MCF 10A (cell line): Measurements from ENCODE around the gene FAM20B. TPM values are rescaled to one million over a fixed set of nuclear protein-coding genes. Genes with fewer than 3 reads are reported as not detected.

Experiments used
- BruUV-seq: library from RNA; stranded (reverse); fragments of 400-500 nt; replicated peaks from 2 replicates; lab custom pipeline; 2021; lab: Mats Ljungman, UMichigan
- CTCF ChIA-PET: fragments of 300-600 bp; sonication (Branson Sonifier 250); formaldehyde crosslinking; extraction: SDS; loops from one replicate; lab custom pipeline; 2021; ENCODE audit warnings: antibody characterized with exemption, inconsistent platforms; lab: Yijun Ruan, JAX
- POLR2A ChIA-PET: fragments of 300-600, 350-650 bp; sonication (Branson Sonifier 250); formaldehyde crosslinking; extraction: SDS; loops from one replicate; lab custom pipeline; 2020; ENCODE audit warnings: antibody characterized with exemption, inconsistent platforms; lab: Yijun Ruan, JAX
- DNase-seq: peaks from one replicate; pipeline ENCODE4 v3.0.0-alpha.2; 2018; ENCODE audit not compliant: unreplicated experiment
- H3K27ac Mint-ChIP-seq: one replicate; pipeline ENCODE4 v1.8.0; 2022; ENCODE audit warnings: mild to moderate bottlenecking, low read depth, mixed read lengths; ENCODE audit not compliant: unreplicated experiment
- H3K27me3 Mint-ChIP-seq: one replicate; pipeline ENCODE4 v1.8.0; 2022; ENCODE audit warnings: mixed read lengths; ENCODE audit not compliant: insufficient read depth, unreplicated experiment
- H3K36me3 Mint-ChIP-seq: one replicate; pipeline ENCODE4 v1.8.0; 2022; ENCODE audit warnings: mild to moderate bottlenecking, moderate library complexity, mixed read lengths; ENCODE audit not compliant: insufficient read depth, unreplicated experiment
- H3K4me1 Mint-ChIP-seq: one replicate; pipeline ENCODE4 v1.8.0; 2022; ENCODE audit warnings: mixed read lengths; ENCODE audit not compliant: insufficient read depth, unreplicated experiment
- H3K4me3 Mint-ChIP-seq: one replicate; pipeline ENCODE4 v1.8.0; 2022; ENCODE audit warnings: mild to moderate bottlenecking, moderate library complexity, mixed read lengths; ENCODE audit not compliant: unreplicated experiment
- H3K9me3 Mint-ChIP-seq: one replicate; pipeline ENCODE4 v1.8.0; 2022; ENCODE audit warnings: mixed read lengths; ENCODE audit not compliant: unreplicated experiment
- CTCF ChIP-seq: fragments of 200-600 bp; IDR thresholded peaks from one replicate; pipeline ENCODE4 v1.8.0; 2022; ENCODE audit warnings: antibody characterized with exemption, mild to moderate bottlenecking; ENCODE audit not compliant: unreplicated experiment
- intact Hi-C: fragments of 100-400 bp; cut with micrococcal nuclease; formaldehyde crosslinking; loops from 2 replicates; pipeline ENCODE4 v1.14.1; 2022
- total RNA-seq: library from RNA; stranded (reverse); gene quantifications from 2 replicates; pipeline ENCODE4 v1.2.3, GENCODE V29; 2022

Gene FAM20B
- total RNA-seq, 1 experiment from 2014 or later = 45.0 TPM

- intact Hi-C loops = no loop called here
- no peak for DNase-seq
- TF ChIP-seq CTCF = no peak
- POLR2A ChIA-PET = no interaction called here
- Mint-ChIP-seq H3K27ac (no peak overlapping the region), H3K9me3 (no peaks in the 10 kb centered on the region), H3K27me3 (no peaks in the 10 kb centered on the region), H3K4me1 (peaks cover 5% of the 10 kb centered on the region), H3K4me3 (no peak overlapping the region), H3K36me3 (peaks cover 19% of the 10 kb centered on the region)
- no TSS peak for BruUV-seq
- CTCF ChIA-PET = no interaction called here
These were observed 27.8 kb downstream of the FAM20B start for GRCh38 chr1:179053486-179053885.

- TF ChIP-seq CTCF = no peak
- no peak overlapping the region for H3K4me3 Mint-ChIP-seq
- BruUV-seq = no TSS peak
- ChIA-PET POLR2A (no interaction called here), CTCF (interaction anchor here (0.6 kb wide), 2 partner anchors 366 to 787 kb away, joined by 3 to 4 read pairs; no protein-coding TSS in a partner anchor)
- DNase-seq = no peak
- peaks cover 13% of the 10 kb centered on the region for H3K4me1 Mint-ChIP-seq
- no peaks in the 10 kb centered on the region for H3K27me3 Mint-ChIP-seq
- intact Hi-C loops = no loop called here
- H3K36me3 Mint-ChIP-seq = peaks cover 19% of the 10 kb centered on the region
- H3K27ac Mint-ChIP-seq = no peak overlapping the region
- no peaks in the 10 kb centered on the region for H3K9me3 Mint-ChIP-seq
These were observed 30.2 kb downstream of the FAM20B start for GRCh38 chr1:179055937-179056336.

DNA sequence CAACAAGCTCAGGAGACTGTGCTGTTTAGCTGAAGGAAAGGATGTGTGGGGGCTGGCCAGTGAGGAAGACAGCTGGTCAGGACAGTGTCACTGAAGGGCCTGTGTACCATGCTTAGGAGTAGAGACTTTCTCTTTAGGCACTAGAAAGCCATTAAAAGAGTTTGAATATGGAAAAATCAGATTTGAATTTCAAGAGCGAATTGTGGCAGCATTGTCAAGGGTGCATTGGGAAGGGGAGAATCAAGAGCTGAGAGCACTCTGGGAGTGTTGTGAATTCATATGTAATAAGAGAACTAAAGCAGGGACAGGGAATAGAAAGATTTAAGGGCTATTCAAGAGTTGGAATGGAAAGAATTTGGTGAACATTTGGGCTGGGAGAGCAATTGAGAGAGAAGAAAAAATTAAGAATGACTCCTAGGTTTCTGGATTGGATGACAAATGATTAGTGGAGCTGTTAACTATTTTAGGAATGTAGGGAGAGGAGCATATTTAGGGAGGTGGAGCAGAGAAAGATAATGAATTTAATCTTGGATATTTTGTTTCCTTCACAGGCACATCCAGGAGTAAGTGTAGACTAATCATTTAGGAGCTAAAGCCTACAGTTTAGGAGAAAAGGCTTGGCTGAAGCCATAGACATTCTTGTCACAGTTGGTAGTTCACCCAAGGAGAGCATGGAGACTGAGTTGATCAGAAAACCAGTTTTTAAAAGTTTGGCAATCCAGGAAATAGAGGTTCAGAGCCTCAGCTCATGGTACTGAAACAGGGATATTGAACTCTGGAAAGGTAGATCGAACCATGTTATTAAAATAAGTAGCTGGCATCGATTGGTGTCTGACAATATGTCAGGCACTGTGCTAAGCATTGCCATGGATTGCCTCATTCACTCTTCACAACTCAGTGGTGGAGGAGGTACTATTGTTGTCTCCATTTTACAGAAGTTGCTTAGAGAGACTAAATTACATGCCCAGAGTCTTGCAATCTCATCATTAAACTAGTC is 33.1 kb downstream of the FAM20B start:
- BruUV-seq = TSS peak; percentile 58
- no peak for DNase-seq
- intact Hi-C loops = no loop called here
- no peaks in the 10 kb centered on the region for H3K9me3 Mint-ChIP-seq
- peak overlapping the region; percentile 71 for H3K27ac Mint-ChIP-seq
- ChIA-PET POLR2A (interaction anchor here (0.7 to 2.0 kb wide), 11 partner anchors 9 to 897 kb away, joined by 3 to 9 read pairs (median 3); partner anchors contain the start of gene TOR3A), CTCF (interaction anchor here (0.6 to 7.0 kb wide), 6 partner anchors 21 to 528 kb away, joined by 3 to 56 read pairs (median 4); partner anchors contain the start of gene TOR3A)
- peak overlapping the region; percentile 0 for H3K4me3 Mint-ChIP-seq
- H3K27me3 Mint-ChIP-seq = no peaks in the 10 kb centered on the region
- no peak for TF ChIP-seq CTCF
- H3K4me1 Mint-ChIP-seq = peaks cover 13% of the 10 kb centered on the region
- peaks cover 26% of the 10 kb centered on the region for H3K36me3 Mint-ChIP-seq
